PC-9 (cell line): ENCODE data around the gene C10orf95.

ENCODE experiments used
- CTCF ChIP-seq: fragments of 200-600 bp; sonication (generic); conservative IDR thresholded peaks from 2 replicates; pipeline ENCODE4 v1.6.1; 2017; ENCODE audit warnings: mixed run types, antibody characterized with exemption, mild to moderate bottlenecking, moderate library complexity
- EZH2 ChIP-seq: fragments of 200-600 bp; sonication (generic); IDR thresholded peaks from 2 replicates; pipeline ENCODE4 v1.8.0; 2017; ENCODE audit warnings: antibody characterized with exemption, low read depth

GRCh38 chr10:102480396-102480795 lies 29.1 kb upstream of the C10orf95 start:
- TF ChIP-seq EZH2 (no peak), CTCF (no peak)
